ENCODE measurements around the gene TCOF1.
"Not testable (repeated sequence)": the region's sequence is repeated elsewhere in the genome, so short reads cannot be mapped to it uniquely, and the experiment has no call there.

TCOF1 gene

GRCh38 chr5:150422075-150422474 lies 64.6 kb downstream of the TCOF1 start:
- Histone ChIP-seq H3K27me3 (ENCODE audit: low read length) (no peaks in the 10 kb centered on the region), H3K4me2 (ENCODE audit: low read depth, low read length, poor library complexity, severe bottlenecking) (no peak overlapping the region)

DNA sequence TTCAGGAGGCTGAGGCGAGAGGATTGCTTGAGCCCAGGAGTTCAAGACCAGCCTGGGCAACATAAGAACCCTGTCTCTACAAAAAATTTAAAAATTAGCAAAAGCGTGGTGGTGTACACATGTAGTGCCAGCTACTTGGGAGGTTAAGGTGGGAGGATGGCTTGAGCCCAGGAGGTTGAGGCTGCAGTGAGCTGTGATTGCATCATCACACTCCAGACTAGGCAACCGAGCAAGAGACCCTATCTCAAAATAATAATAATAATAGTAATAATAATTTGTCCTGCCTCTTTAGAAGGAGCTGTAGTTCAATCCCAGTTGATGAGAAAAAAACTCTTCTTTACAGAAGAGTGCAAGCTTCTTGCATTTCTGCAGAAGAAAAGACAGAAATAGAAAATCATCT lies 65.3 kb downstream of the TCOF1 start:
- no peak overlapping the region for H3K4me3 ChIP-seq (ENCODE audit: insufficient read depth, low read length, poor library complexity, severe bottlenecking)
- H3F3A ChIP-seq (ENCODE audit: insufficient read depth), result peaks cover 6% of the 10 kb centered on the region; the same call in 1 of the 2 replicates
- no peaks in the 10 kb centered on the region for H3K79me2 ChIP-seq (ENCODE audit: insufficient read depth, low read length)
- H3K36me3 ChIP-seq (ENCODE audit: low read length), result no peaks in the 10 kb centered on the region
- no peak overlapping the region for H2AFZ ChIP-seq (ENCODE audit: low read depth, low read length, severe bottlenecking)
- H4K20me1 ChIP-seq (ENCODE audit: low read depth, low read length), result no peaks in the 10 kb centered on the region
- H3K9ac ChIP-seq (ENCODE audit: low read length), result no peak overlapping the region
- no peak overlapping the region for H3K27ac ChIP-seq (ENCODE audit: low read depth, low read length)
- no peaks in the 10 kb centered on the region for H3K27me3 ChIP-seq (ENCODE audit: low read length)
- no peak for TF ChIP-seq EZH2phosphoT487 (conservative IDR thresholded peaks at IDR 0.05; ENCODE audit: low read length)
- no peak for TF ChIP-seq CTCF (IDR thresholded peaks at IDR 0.05; ENCODE audit: insufficient read depth, low read length, poor library complexity, severe bottlenecking)
- no peak overlapping the region for H3K4me2 ChIP-seq (ENCODE audit: low read depth, low read length, poor library complexity, severe bottlenecking)
- H3K9me3 ChIP-seq (ENCODE audit: insufficient read depth, low read length), result no peaks in the 10 kb centered on the region
- no peaks in the 10 kb centered on the region for H3K9me2 ChIP-seq (replicated peaks; ENCODE audit: insufficient read depth, low read length)

More at GRCh38 chr5:150422075-150422474, 64.6 kb downstream of the TCOF1 start:
- Histone ChIP-seq H3K9me2 (replicated peaks; ENCODE audit: insufficient read depth, low read length) (no peaks in the 10 kb centered on the region), H3F3A (ENCODE audit: insufficient read depth) (peaks cover 6% of the 10 kb centered on the region; the same call in 1 of the 2 replicates), H3K36me3 (ENCODE audit: low read length) (no peaks in the 10 kb centered on the region), H3K9ac (ENCODE audit: low read length) (no peak overlapping the region), H3K79me2 (ENCODE audit: insufficient read depth, low read length) (no peaks in the 10 kb centered on the region), H3K9me3 (ENCODE audit: insufficient read depth, low read length) (no peaks in the 10 kb centered on the region), H2AFZ (ENCODE audit: low read depth, low read length, severe bottlenecking) (no peak overlapping the region), H3K4me3 (ENCODE audit: insufficient read depth, low read length, poor library complexity, severe bottlenecking) (no peak overlapping the region), H3K27ac (ENCODE audit: low read depth, low read length) (no peak overlapping the region), H4K20me1 (ENCODE audit: low read depth, low read length) (no peaks in the 10 kb centered on the region)
- TF ChIP-seq CTCF (IDR thresholded peaks at IDR 0.05; ENCODE audit: insufficient read depth, low read length, poor library complexity, severe bottlenecking), result no peak
- TF ChIP-seq EZH2phosphoT487 (conservative IDR thresholded peaks at IDR 0.05; ENCODE audit: low read length), result no peak

DNA sequence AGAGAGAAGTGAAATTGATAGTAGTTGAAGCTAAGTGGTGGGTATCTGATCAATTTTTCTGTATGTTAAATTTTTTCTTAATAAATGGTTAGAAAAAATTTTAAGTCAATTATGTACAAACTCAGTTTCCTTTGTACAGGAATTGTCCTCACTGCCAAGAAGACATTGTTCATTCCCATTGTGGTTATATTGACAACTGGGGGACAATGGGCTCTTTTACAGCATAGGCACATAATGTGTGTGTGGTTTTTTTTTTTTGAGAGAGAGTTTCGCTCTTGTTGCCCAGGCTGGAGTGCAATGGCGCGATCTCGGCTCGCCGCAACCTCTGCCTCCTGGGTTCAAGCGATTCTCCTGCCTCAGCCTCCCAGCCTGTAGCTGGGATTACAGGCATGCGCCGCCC lies 68.7 kb downstream of the TCOF1 start:
- not testable (repeated sequence) for H4K20me1 ChIP-seq (ENCODE audit: low read depth, low read length); H3K27ac ChIP-seq (ENCODE audit: low read depth, low read length); H3K4me2 ChIP-seq (ENCODE audit: low read depth, low read length, poor library complexity, severe bottlenecking); H2AFZ ChIP-seq (ENCODE audit: low read depth, low read length, severe bottlenecking); H3K9me2 ChIP-seq (replicated peaks; ENCODE audit: insufficient read depth, low read length); H3F3A ChIP-seq (ENCODE audit: insufficient read depth); H3K9ac ChIP-seq (ENCODE audit: low read length); H3K9me3 ChIP-seq (ENCODE audit: insufficient read depth, low read length); H3K36me3 ChIP-seq (ENCODE audit: low read length); H3K79me2 ChIP-seq (ENCODE audit: insufficient read depth, low read length); H3K4me3 ChIP-seq (ENCODE audit: insufficient read depth, low read length, poor library complexity, severe bottlenecking); H3K27me3 ChIP-seq (ENCODE audit: low read length)

DNA sequence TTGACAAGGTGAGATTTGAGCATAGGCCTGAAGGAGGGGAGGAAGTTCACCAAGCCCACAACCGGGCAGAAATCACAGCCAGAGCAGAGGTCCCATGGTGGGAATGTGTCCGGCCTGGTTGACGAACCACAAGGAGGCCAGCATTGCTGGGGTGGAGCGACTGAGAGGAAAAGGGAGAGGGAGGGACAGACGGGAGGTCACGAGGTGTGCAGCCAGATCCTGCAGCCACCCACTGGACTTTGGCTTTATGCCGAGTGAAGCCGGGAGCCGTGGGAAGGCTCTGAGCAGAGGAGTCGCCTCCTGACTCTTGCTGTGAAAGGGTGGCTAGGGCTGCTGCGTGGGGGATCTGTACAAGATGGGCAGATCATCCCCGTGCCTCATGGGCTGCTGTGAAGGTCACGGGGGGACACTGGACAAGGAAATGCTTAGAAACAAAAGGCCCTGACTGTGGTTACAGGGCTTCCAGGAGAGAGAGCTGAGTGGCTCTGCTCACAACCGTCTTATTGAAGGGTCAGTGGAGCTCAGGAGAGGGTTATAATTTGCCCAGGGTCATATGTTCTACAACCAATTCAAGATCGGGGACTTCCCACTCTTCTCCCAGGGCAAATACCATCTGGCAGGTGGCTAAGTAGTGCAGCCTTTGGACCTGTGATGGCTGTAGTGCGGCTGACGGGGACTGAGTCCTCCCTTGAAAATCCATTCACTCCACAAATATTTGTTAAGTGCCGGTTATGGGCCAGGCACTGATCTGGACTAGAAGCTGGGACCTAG lies 70.8 kb downstream of the TCOF1 start:
- Histone ChIP-seq H3K27ac (ENCODE audit: low read depth, low read length) (no peak overlapping the region), H3K4me2 (ENCODE audit: low read depth, low read length, poor library complexity, severe bottlenecking) (no peak overlapping the region), H3K79me2 (ENCODE audit: insufficient read depth, low read length) (no peaks in the 10 kb centered on the region), H4K20me1 (ENCODE audit: low read depth, low read length) (no peaks in the 10 kb centered on the region), H2AFZ (ENCODE audit: low read depth, low read length, severe bottlenecking) (no peak overlapping the region), H3K4me3 (ENCODE audit: insufficient read depth, low read length, poor library complexity, severe bottlenecking) (no peak overlapping the region), H3K9me2 (replicated peaks; ENCODE audit: insufficient read depth, low read length) (no peaks in the 10 kb centered on the region), H3K36me3 (ENCODE audit: low read length) (no peaks in the 10 kb centered on the region), H3K9me3 (ENCODE audit: insufficient read depth, low read length) (no peaks in the 10 kb centered on the region), H3K27me3 (ENCODE audit: low read length) (no peaks in the 10 kb centered on the region), H3F3A (ENCODE audit: insufficient read depth) (no peaks in the 10 kb centered on the region), H3K9ac (ENCODE audit: low read length) (no peak overlapping the region)
- TF ChIP-seq CTCF (IDR thresholded peaks at IDR 0.05; ENCODE audit: insufficient read depth, low read length, poor library complexity, severe bottlenecking) (no peak), EZH2phosphoT487 (conservative IDR thresholded peaks at IDR 0.05; ENCODE audit: low read length) (no peak)

Measured in SU-DHL-6 (cell line).